ENCODE results near the gene PPARD. TPM values are rescaled to one million over a fixed set of nuclear protein-coding genes. Genes with fewer than 3 reads are reported as not detected.
A peak's percentile ranks its signal among the peaks of the same experiment; 100 is the strongest.

Gene PPARD
- total RNA-seq, 2 donors from 2014 or later = 21.2 to 24.1 TPM

GRCh38 chr6:35295521-35296315 lies 46.6 kb upstream of the PPARD start:
- no peak overlapping the region for H3K4me3 ChIP-seq
- H3K36me3 ChIP-seq = peaks cover 0 to 27% of the 10 kb centered on the region in 2 donors
- no peaks in the 10 kb centered on the region for H3K27me3 ChIP-seq (replicated peaks; ENCODE audit: insufficient read depth)
- H3K9me3 ChIP-seq = no peaks in the 10 kb centered on the region
- no peak for DNase-seq (ENCODE audit: low spot score)
- TF ChIP-seq POLR2AphosphoS5 (IDR thresholded peaks at IDR 0.05) (no peak), POLR2A (IDR thresholded peaks at IDR 0.05) (no peak), CTCF (IDR thresholded peaks at IDR 0.05) (no peak)
- intact Hi-C loops (cut with DNase I) = no loop called here
- no peaks in the 10 kb centered on the region for H3K4me1 ChIP-seq (replicated peaks)
- 47% methylated on average over 3 of the region's 3 CpGs for WGBS
- no peak overlapping the region for H3K27ac ChIP-seq

- H3K4me1 ChIP-seq (replicated peaks) = no peaks in the 10 kb centered on the region
- WGBS = 50% methylated on average over 6 of the region's 6 CpGs
- no peak for DNase-seq (ENCODE audit: low spot score)
- peak overlapping the region; percentile 43 to 55 for H3K4me3 ChIP-seq
- H3K27me3 ChIP-seq (replicated peaks; ENCODE audit: insufficient read depth) = no peaks in the 10 kb centered on the region
- intact Hi-C loops (cut with DNase I) = no loop called here
- H3K27ac ChIP-seq = peak overlapping the region; percentile 86 to 88
- no peak for TF ChIP-seq POLR2A (IDR thresholded peaks at IDR 0.05)
- no peak for TF ChIP-seq POLR2AphosphoS5 (IDR thresholded peaks at IDR 0.05)
- TF ChIP-seq CTCF (IDR thresholded peaks at IDR 0.05) = no peak
- H3K9me3 ChIP-seq = no peaks in the 10 kb centered on the region
- H3K36me3 ChIP-seq = peaks cover 0 to 20% of the 10 kb centered on the region in 2 donors
Measured at GRCh38 chr6:35296931-35297600, 45.3 kb upstream of the PPARD start.

GRCh38 chr6:35297601-35298481 lies 44.5 kb upstream of the PPARD start, which contains the start of gene DEF6:
Gene DEF6, plus strand, starts transcription at chr6:35297818. Its CDS starts 39 bp downstream, at chr6:35297857.
- no peaks in the 10 kb centered on the region for H3K27me3 ChIP-seq (replicated peaks; ENCODE audit: insufficient read depth)
- intact Hi-C loops (cut with DNase I) = no loop called here
- peak within 1 kb of the TSS; percentile 43 to 55 for H3K4me3 ChIP-seq
- no peaks in the 10 kb centered on the region for H3K4me1 ChIP-seq (replicated peaks)
- TF ChIP-seq POLR2A (IDR thresholded peaks at IDR 0.05) = peak; percentile 78
- TF ChIP-seq CTCF (IDR thresholded peaks at IDR 0.05) = peak; percentile 59 to 97 (median 90)
- peak; percentile 91 for TF ChIP-seq POLR2AphosphoS5 (IDR thresholded peaks at IDR 0.05)
- H3K9me3 ChIP-seq = no peaks in the 10 kb centered on the region
- H3K36me3 ChIP-seq = peaks cover 0 to 17% of the 10 kb centered on the region in 2 donors
- 19% methylated on average over 17 of the region's 35 CpGs for WGBS
- H3K27ac ChIP-seq = peak within 1 kb of the TSS; percentile 86 to 88
- peak; percentile 92 for DNase-seq (ENCODE audit: low spot score)

- WGBS = 64% methylated on average over 6 of the region's 6 CpGs
- TF ChIP-seq POLR2A (IDR thresholded peaks at IDR 0.05) (no peak), CTCF (IDR thresholded peaks at IDR 0.05) (no peak), POLR2AphosphoS5 (IDR thresholded peaks at IDR 0.05) (no peak)
- intact Hi-C loops (cut with DNase I) = no loop called here
- H3K36me3 ChIP-seq = peaks cover 0 to 11% of the 10 kb centered on the region in 2 donors
- H3K9me3 ChIP-seq = no peaks in the 10 kb centered on the region
- no peak for DNase-seq (ENCODE audit: low spot score)
- no peaks in the 10 kb centered on the region for H3K4me1 ChIP-seq (replicated peaks)
- H3K27ac ChIP-seq = peak overlapping the region; percentile 86 to 88
- no peaks in the 10 kb centered on the region for H3K27me3 ChIP-seq (replicated peaks; ENCODE audit: insufficient read depth)
- peak overlapping the region; percentile 43 to 55 for H3K4me3 ChIP-seq
Measured at GRCh38 chr6:35298625-35299140, 43.7 kb upstream of the PPARD start.
